Measurements from ENCODE around the gene PRELID2.
"Not testable (repeated sequence)": the region's sequence is repeated elsewhere in the genome, so short reads cannot be mapped to it uniquely, and the experiment has no call there.

DNA sequence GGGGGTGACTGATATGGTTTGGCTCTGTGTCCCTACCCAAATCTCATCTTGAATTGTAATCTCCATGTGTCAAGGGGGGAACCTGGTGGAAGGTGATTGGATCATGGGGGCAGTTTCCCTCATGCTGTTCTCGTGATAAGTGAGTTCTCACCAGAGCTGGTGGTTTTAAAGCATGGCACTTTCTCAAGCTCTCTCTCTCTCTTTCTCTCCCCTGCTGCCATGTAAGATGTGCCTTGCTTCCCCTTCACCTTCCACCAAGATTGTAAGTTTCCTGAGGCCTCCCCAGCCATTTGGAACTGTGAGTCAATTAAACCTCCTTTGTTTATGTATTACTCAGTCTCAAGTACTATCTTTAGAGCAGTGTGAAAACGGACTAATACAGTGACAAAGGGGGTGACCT, 29.3 kb upstream of the PRELID2 start:
- TF ChIP-seq, protein P1, sequence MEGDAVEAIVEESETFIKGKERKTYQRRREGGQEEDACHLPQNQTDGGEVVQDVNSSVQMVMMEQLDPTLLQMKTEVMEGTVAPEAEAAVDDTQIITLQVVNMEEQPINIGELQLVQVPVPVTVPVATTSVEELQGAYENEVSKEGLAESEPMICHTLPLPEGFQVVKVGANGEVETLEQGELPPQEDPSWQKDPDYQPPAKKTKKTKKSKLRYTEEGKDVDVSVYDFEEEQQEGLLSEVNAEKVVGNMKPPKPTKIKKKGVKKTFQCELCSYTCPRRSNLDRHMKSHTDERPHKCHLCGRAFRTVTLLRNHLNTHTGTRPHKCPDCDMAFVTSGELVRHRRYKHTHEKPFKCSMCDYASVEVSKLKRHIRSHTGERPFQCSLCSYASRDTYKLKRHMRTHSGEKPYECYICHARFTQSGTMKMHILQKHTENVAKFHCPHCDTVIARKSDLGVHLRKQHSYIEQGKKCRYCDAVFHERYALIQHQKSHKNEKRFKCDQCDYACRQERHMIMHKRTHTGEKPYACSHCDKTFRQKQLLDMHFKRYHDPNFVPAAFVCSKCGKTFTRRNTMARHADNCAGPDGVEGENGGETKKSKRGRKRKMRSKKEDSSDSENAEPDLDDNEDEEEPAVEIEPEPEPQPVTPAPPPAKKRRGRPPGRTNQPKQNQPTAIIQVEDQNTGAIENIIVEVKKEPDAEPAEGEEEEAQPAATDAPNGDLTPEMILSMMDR (IDR thresholded peaks at IDR 0.05): not testable (repeated sequence)
- not testable (repeated sequence) for TF ChIP-seq POLR2AphosphoS5, POLR2A, EP300 (IDR thresholded peaks at IDR 0.05)

Data from upper lobe of left lung (tissue), 4 donors.